ENCODE measurements around the gene IFT57.
"Not testable (repeated sequence)": the region's sequence is repeated elsewhere in the genome, so short reads cannot be mapped to it uniquely, and the experiment has no call there.

Gene IFT57

GRCh38 chr3:108221911-108222852 is at the start of gene IFT57:
Gene IFT57 (minus strand): TSS chr3:108222424. CDS start chr3:108222322, 102 bp downstream.
- peak within 1 kb of the TSS; percentile 80 for H3K4me3 ChIP-seq (ENCODE audit: low read length)
- DNase-seq (ENCODE audit: low read depth): peak; percentile 97
- no peak for TF ChIP-seq CTCF (conservative IDR thresholded peaks at IDR 0.05; ENCODE audit: low read depth, low read length)

- TF ChIP-seq CTCF (conservative IDR thresholded peaks at IDR 0.05; ENCODE audit: low read depth, low read length): no peak
- DNase-seq (ENCODE audit: low read depth): no peak
- no peak overlapping the region for H3K4me3 ChIP-seq (ENCODE audit: low read length)
Observed at GRCh38 chr3:108271626-108272025, 49.4 kb upstream of the IFT57 start.

- not testable (repeated sequence) for H3K4me3 ChIP-seq (ENCODE audit: low read length); DNase-seq (ENCODE audit: low read depth)
Observed at GRCh38 chr3:108268235-108268634, 46.0 kb upstream of the IFT57 start.

GRCh38 chr3:108264534-108265298 is 42.5 kb upstream of the IFT57 start:
- H3K4me3 ChIP-seq (ENCODE audit: low read length); DNase-seq (ENCODE audit: low read depth): not testable (repeated sequence)

GRCh38 chr3:108255131-108255530 is 32.9 kb upstream of the IFT57 start:
- TF ChIP-seq CTCF (conservative IDR thresholded peaks at IDR 0.05; ENCODE audit: low read depth, low read length): no peak

GRCh38 chr3:108251844-108252243 is 29.6 kb upstream of the IFT57 start:
- H3K4me3 ChIP-seq (ENCODE audit: low read length): no peak overlapping the region
- no peak for TF ChIP-seq CTCF (conservative IDR thresholded peaks at IDR 0.05; ENCODE audit: low read depth, low read length)

More at GRCh38 chr3:108255131-108255530, 32.9 kb upstream of the IFT57 start:
- DNase-seq (ENCODE audit: low read depth): no peak
- H3K4me3 ChIP-seq (ENCODE audit: low read length): no peak overlapping the region

GRCh38 chr3:108251265-108251664 is 29.0 kb upstream of the IFT57 start:
- H3K4me3 ChIP-seq (ENCODE audit: low read length): no peak overlapping the region
- DNase-seq (ENCODE audit: low read depth): no peak
- TF ChIP-seq CTCF (conservative IDR thresholded peaks at IDR 0.05; ENCODE audit: low read depth, low read length): no peak

More at GRCh38 chr3:108251844-108252243, 29.6 kb upstream of the IFT57 start:
- no peak for DNase-seq (ENCODE audit: low read depth)
